ENCODE data around the gene SORL1.

DNA sequence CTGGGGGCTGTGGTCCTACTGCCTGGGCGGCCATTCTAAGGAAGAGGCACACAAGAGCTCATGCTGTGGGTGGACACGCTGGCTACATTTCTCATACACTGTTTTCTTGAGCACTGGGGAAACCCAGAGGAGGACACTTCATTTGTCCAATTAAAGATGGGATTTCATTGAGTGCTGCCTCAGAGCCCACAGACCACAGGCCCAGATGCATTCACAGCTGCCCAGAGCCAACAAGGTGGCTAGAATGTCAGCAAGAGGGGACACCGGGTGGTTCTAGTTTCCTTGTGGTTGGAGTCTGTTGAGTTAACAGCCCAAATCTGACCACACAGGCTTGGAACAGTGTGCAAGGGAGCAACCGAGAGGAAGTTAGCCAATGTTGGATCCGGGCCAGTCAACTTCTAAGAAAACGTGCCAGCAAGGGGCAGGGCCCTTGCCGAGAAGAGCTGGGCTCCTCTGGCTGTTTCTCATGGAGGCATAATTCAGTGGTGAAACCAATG is 35.0 kb upstream of the SORL1 start:
- TF ChIP-seq CTCF (IDR thresholded peaks at IDR 0.05) (no peak), POLR2A (IDR thresholded peaks at IDR 0.05) (no peak)

Measured in testis (tissue), 2 donors.